CD14-positive monocyte (primary cell): ENCODE measurements around the gene PLA2G2C. TPM values are rescaled to one million over a fixed set of nuclear protein-coding genes. Genes with fewer than 3 reads are reported as not detected.

Experiments used
- DNase-seq, 3 donors: peaks; one replicate each; pipeline ENCODE4 v3.0.0-alpha.2; 2011 to 2022
- H2AFZ ChIP-seq: 2 replicates; pipeline ENCODE4 v1.6.0; 2012; ENCODE audit warnings: mild to moderate bottlenecking, low read depth, low read length, inconsistent platforms; ENCODE audit not compliant: insufficient read depth, poor library complexity, severe bottlenecking
- H3K27ac ChIP-seq, 2 donors: 1 replicate in 1 of 2; 2 replicates in 1 of 2; pipeline ENCODE4 v1.5.1; 2012 to 2013; ENCODE audit warnings: low read length in 2 of 2, control low read depth in 1 of 2, inconsistent platforms in 1 of 2, low read depth in 1 of 2, mild to moderate bottlenecking in 1 of 2
- H3K27me3 ChIP-seq, 2 donors: one replicate each; pipeline versions ENCODE4 v1.6.0 to v1.6.1; 2011 to 2013; ENCODE audit warnings: low read length in 2 of 2; ENCODE audit not compliant: control insufficient read depth in 2 of 2, insufficient read depth in 2 of 2
- H3K36me3 ChIP-seq, 2 donors: replicated peaks in 1 of 2; 1 replicate in 1 of 2; 2 replicates in 1 of 2; pipeline versions ENCODE4 v1.5.1 to v1.6.1; 2012 to 2013; ENCODE audit warnings: low read length in 2 of 2, control low read depth in 1 of 2, inconsistent platforms in 1 of 2, mild to moderate bottlenecking in 1 of 2; ENCODE audit not compliant: insufficient read depth in 2 of 2, control insufficient read depth in 1 of 2
- H3K4me1 ChIP-seq, 2 donors: 1 replicate in 1 of 2; 2 replicates in 1 of 2; pipeline versions ENCODE4 v1.5.1 to v1.6.1; 2012 to 2013; ENCODE audit warnings: low read length in 2 of 2, control low read depth in 1 of 2, inconsistent platforms in 1 of 2, mild to moderate bottlenecking in 1 of 2, moderate library complexity in 1 of 2; ENCODE audit not compliant: insufficient read depth in 2 of 2, control insufficient read depth in 1 of 2
- H3K4me2 ChIP-seq: replicated peaks from 2 replicates; pipeline ENCODE3; 2012; ENCODE audit warnings: low read length, moderate library complexity, mild to moderate bottlenecking; ENCODE audit not compliant: poor library complexity, severe bottlenecking; ENCODE audit errors: extremely low read depth
- H3K4me3 ChIP-seq, 3 experiments: fragments of 200-600 bp in 1 of 3; sonication (generic) in 1 of 3; replicated peaks in 1 of 3; 1 replicate in 2 of 3; 2 replicates in 1 of 3; pipeline ENCODE4 v1.5.1; 2011 to 2013; ENCODE audit warnings: low read length in 3 of 3, mild to moderate bottlenecking in 3 of 3, control low read depth in 2 of 3, low read depth in 2 of 3, inconsistent platforms in 1 of 3, moderate library complexity in 1 of 3
- H3K79me2 ChIP-seq: 2 replicates; pipeline ENCODE4 v1.6.0; 2012; ENCODE audit warnings: mild to moderate bottlenecking, control low read depth, inconsistent platforms, low read length, moderate library complexity; ENCODE audit not compliant: insufficient read depth
- H3K9ac ChIP-seq: 2 replicates; pipeline ENCODE4 v1.6.0; 2017; ENCODE audit warnings: low read length, mild to moderate bottlenecking; ENCODE audit not compliant: insufficient read depth, poor library complexity, severe bottlenecking
- H3K9me3 ChIP-seq, 2 donors: replicated peaks in 1 of 2; 1 replicate in 1 of 2; 2 replicates in 1 of 2; pipeline versions ENCODE4 v1.5.1 to v1.6.1; 2012 to 2013; ENCODE audit warnings: low read length in 2 of 2, control low read depth in 1 of 2; ENCODE audit not compliant: control insufficient read depth in 1 of 2, insufficient read depth in 1 of 2
- H4K20me1 ChIP-seq: 2 replicates; pipeline ENCODE4 v1.6.0; 2012; ENCODE audit warnings: mild to moderate bottlenecking, low read length, control low read depth, moderate library complexity; ENCODE audit not compliant: insufficient read depth
- H3K27ac Mint-ChIP-seq, 7 donors: one replicate each; pipeline ENCODE4 v1.8.0; 2020; ENCODE audit warnings: mild to moderate bottlenecking in 7 of 7, mixed read lengths in 7 of 7, moderate library complexity in 6 of 7, inconsistent platforms in 2 of 7
- H3K27me3 Mint-ChIP-seq, 3 donors: one replicate each; pipeline ENCODE4 v1.8.0; 2021 to 2022; ENCODE audit warnings: low read depth in 3 of 3, mild to moderate bottlenecking in 3 of 3, mixed read lengths in 3 of 3, moderate library complexity in 3 of 3, inconsistent platforms in 1 of 3
- H3K36me3 Mint-ChIP-seq, 2 donors: one replicate each; pipeline ENCODE4 v1.8.0; 2020; ENCODE audit warnings: mixed read lengths in 2 of 2, inconsistent platforms in 1 of 2, mild to moderate bottlenecking in 1 of 2
- H3K4me1 Mint-ChIP-seq: one replicate; pipeline ENCODE4 v1.8.0; 2020; ENCODE audit warnings: mild to moderate bottlenecking, mixed read lengths
- H3K4me3 Mint-ChIP-seq, 2 donors: one replicate each; pipeline ENCODE4 v1.8.0; 2020; ENCODE audit warnings: mild to moderate bottlenecking in 2 of 2, mixed read lengths in 2 of 2, moderate library complexity in 1 of 2
- H3K9me3 Mint-ChIP-seq, 7 donors: one replicate each; pipeline ENCODE4 v1.8.0; 2020 to 2022; ENCODE audit warnings: mixed read lengths in 7 of 7, mild to moderate bottlenecking in 6 of 7, moderate library complexity in 6 of 7, inconsistent platforms in 2 of 7
- CTCF ChIP-seq: fragments of 200-600 bp; IDR thresholded peaks from one replicate; pipeline ENCODE4 v1.8.0; 2022; ENCODE audit warnings: antibody characterized with exemption, mild to moderate bottlenecking
- WGBS: methylation state at CpG from one replicate; pipeline ENCODE4 v1.1.5; 2013; ENCODE audit warnings: missing lambda C conversion rate; ENCODE audit not compliant: insufficient coverage; 5-methylcytosine and 5-hydroxymethylcytosine counted together
- intact Hi-C, 2 donors: fragments of 100-400 bp; cut with micrococcal nuclease; formaldehyde crosslinking; loops; one replicate each; pipeline versions ENCODE4 v1.15.0 to v1.15.1; 2023
- polyA plus RNA-seq, 3 donors: library from polyadenylated mRNA; depleted of rRNA in 1 of 3; unstranded in 2 of 3; stranded (reverse) in 1 of 3; fragments of 300-500 nt in 2 of 3; fragments of >200 nt in 1 of 3; fragmentation: Illumina TruSeq in 2 of 3; gene quantifications; 1 replicate in 2 of 3; 2 replicates in 1 of 3; pipeline ENCODE4 v1.2.3, GENCODE V29; 2012 to 2021

Gene PLA2G2C
- polyA plus RNA-seq, 3 donors: 0.07 to 0.40 TPM; not detected in 1

- no peak overlapping the region for H3K27ac ChIP-seq
- 91% methylated on average over 6 of the region's 8 CpGs for WGBS
- peaks cover 30 to 33% of the 10 kb centered on the region in 2 donors for H3K4me1 ChIP-seq
- H4K20me1 ChIP-seq: no peaks in the 10 kb centered on the region
- H3K79me2 ChIP-seq: no peaks in the 10 kb centered on the region
- Mint-ChIP-seq H3K27me3 (peaks cover 7 to 22% (median 8%) of the 10 kb centered on the region in 3 donors), H3K36me3 (no peaks in the 10 kb centered on the region), H3K4me3 (no peak overlapping the region), H3K4me1 (peaks cover 28% of the 10 kb centered on the region), H3K27ac (no peak overlapping the region), H3K9me3 (peaks cover 0 to 3% (median 2%) of the 10 kb centered on the region in 7 donors)
- DNase-seq: no peak
- peaks cover 0 to 5% of the 10 kb centered on the region in 2 donors for H3K27me3 ChIP-seq
- no peak overlapping the region for H3K4me3 ChIP-seq
- no peak overlapping the region for H2AFZ ChIP-seq
- H3K4me2 ChIP-seq: no peak overlapping the region
- no peaks in the 10 kb centered on the region for H3K36me3 ChIP-seq
- no peak overlapping the region for H3K9ac ChIP-seq
- no peak for TF ChIP-seq CTCF
- intact Hi-C loops: loop anchor here in 1 of 2 donors (5.0 kb wide), 2 partner anchors 48 to 233 kb away; no protein-coding TSS in a partner anchor
- H3K9me3 ChIP-seq: no peaks in the 10 kb centered on the region
These were observed 36.0 kb downstream of the PLA2G2C start for GRCh38 chr1:20150326-20150705.

GRCh38 chr1:20149601-20150325, 36.6 kb downstream of the PLA2G2C start:
- H3K9me3 ChIP-seq: no peaks in the 10 kb centered on the region
- H4K20me1 ChIP-seq: no peaks in the 10 kb centered on the region
- no peaks in the 10 kb centered on the region for H3K36me3 ChIP-seq
- H3K4me2 ChIP-seq: no peak overlapping the region
- peaks cover 7 to 22% (median 8%) of the 10 kb centered on the region in 3 donors for H3K27me3 Mint-ChIP-seq
- 92% methylated on average over 15 of the region's 27 CpGs for WGBS
- H3K27ac ChIP-seq: no peak overlapping the region
- no peaks in the 10 kb centered on the region for H3K36me3 Mint-ChIP-seq
- H3K27ac Mint-ChIP-seq: peak overlapping the region in 1 of 7 donors; percentile 25
- H3K9ac ChIP-seq: no peak overlapping the region
- H3K4me1 Mint-ChIP-seq: peaks cover 28% of the 10 kb centered on the region
- intact Hi-C loops: loop anchor here in 1 of 2 donors (5.0 kb wide), 2 partner anchors 47 to 232 kb away; no protein-coding TSS in a partner anchor
- no peak for DNase-seq
- peaks cover 30% of the 10 kb centered on the region in 2 donors for H3K4me1 ChIP-seq
- TF ChIP-seq CTCF: no peak
- peaks cover 0 to 3% (median 0%) of the 10 kb centered on the region in 7 donors for H3K9me3 Mint-ChIP-seq
- no peak overlapping the region for H2AFZ ChIP-seq
- H3K79me2 ChIP-seq: no peaks in the 10 kb centered on the region
- no peak overlapping the region for H3K4me3 Mint-ChIP-seq
- no peak overlapping the region for H3K4me3 ChIP-seq
- peaks cover 0 to 5% of the 10 kb centered on the region in 2 donors for H3K27me3 ChIP-seq
